ENCODE data around the gene ZC3H7A. TPM values are rescaled to one million over a fixed set of nuclear protein-coding genes. Genes with fewer than 3 reads are reported as not detected.

ZC3H7A gene
- total RNA-seq, 1 experiment from 2014 or later = 42.4 TPM

DNA sequence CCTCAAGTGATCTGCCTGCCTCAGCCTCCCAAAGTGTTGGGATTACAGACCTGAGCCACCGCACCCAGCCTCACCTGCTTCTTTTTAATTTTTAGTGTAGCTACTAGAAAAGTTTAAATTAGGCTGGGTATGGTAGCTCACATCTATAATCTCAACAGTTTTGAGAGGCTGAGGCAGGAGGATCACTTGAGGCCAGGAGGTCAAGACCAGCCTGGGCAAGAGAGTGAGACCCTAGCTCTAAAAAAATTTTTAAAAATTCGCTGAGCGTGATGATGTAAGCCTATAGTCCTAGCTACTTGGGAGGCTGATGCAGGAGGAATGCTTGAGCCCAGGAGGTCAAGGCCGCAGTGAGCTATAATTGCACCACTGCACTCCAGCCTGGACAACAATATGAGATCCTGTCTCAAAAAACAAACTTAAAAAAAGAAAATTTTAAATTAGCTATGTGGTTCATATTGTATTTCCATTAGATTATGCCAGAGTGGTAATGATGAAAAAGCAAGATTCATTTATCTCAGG, 89.3 kb downstream of the ZC3H7A start:
- no peak for DNase-seq (ENCODE audit: low read depth)

DNA sequence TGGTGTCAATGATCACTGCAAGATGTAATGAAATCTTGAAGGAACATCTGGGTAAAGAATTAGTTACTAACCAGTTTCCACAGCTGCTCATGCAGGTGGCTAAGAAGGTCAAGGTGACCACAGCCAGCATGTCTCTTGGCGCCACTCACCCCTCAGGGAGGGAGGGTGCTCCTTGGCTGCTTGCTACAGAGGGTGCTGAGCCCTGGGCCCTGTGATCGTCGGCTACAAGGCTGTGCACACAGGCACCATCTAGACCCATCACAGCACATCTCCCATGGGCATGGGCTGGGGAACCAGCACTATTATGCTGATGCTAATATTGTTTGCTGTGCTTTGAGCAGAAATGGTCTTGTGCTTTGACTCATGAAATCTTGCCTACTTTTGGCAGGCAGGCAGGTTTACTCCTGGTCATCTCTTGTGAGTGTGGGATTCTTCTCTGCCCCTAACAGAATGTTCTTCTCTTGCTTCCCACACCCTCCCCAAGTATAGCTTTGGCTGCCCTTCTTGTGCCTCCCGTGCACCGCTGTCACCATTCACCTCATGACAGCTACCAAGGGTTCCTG, 90.8 kb downstream of the ZC3H7A start:
- DNase-seq (ENCODE audit: low read depth) = no peak

- no peak for DNase-seq (ENCODE audit: low read depth)
These were observed 91.6 kb downstream of the ZC3H7A start for GRCh38 chr16:11705311-11706025.

Other genes with a start within 250 kb of the ZC3H7A start
- gene LITAF, start 210.3 kb downstream of the ZC3H7A start, total RNA-seq (2014; rRNA removed) = 0.63 and 0.96 TPM in 2 replicates
- 10.2 and 12.4 TPM in 2 replicates for gene SNN, start 128.8 kb downstream of the ZC3H7A start, total RNA-seq (2014; rRNA removed)
- 27.3 and 31.0 TPM in 2 replicates for gene TXNDC11, start 54.4 kb downstream of the ZC3H7A start, total RNA-seq (2014; rRNA removed)
- gene RSL1D1, start 54.3 kb upstream of the ZC3H7A start, total RNA-seq (2014; rRNA removed) = 216 and 226 TPM in 2 replicates
- 98.0 and 101 TPM in 2 replicates for gene GSPT1, start 118.7 kb upstream of the ZC3H7A start, total RNA-seq (2014; rRNA removed)
- gene NPIPB2, start 144.8 kb upstream of the ZC3H7A start, total RNA-seq (2014; rRNA removed) = 1.2 and 1.7 TPM in 2 replicates
- not detected in 2 replicates for gene TNFRSF17, start 168.0 kb upstream of the ZC3H7A start, total RNA-seq (2014; rRNA removed)
- gene SNX29, start 179.5 kb upstream of the ZC3H7A start, total RNA-seq (2014; rRNA removed) = 3.7 and 5.0 TPM in 2 replicates